Activated T-cell treated with anti-CD3 and anti-CD28 coated beads, Interleukin-2, amount 50 U/mL, for 1 hour (primary cell): ENCODE data around the gene KDELR3.
A peak's percentile ranks its signal among the peaks of the same experiment; 100 is the strongest.

Experiments used
- DNase-seq: peaks from one replicate; pipeline ENCODE4 v3.0.0-alpha.2; 2020

KDELR3 gene

DNA sequence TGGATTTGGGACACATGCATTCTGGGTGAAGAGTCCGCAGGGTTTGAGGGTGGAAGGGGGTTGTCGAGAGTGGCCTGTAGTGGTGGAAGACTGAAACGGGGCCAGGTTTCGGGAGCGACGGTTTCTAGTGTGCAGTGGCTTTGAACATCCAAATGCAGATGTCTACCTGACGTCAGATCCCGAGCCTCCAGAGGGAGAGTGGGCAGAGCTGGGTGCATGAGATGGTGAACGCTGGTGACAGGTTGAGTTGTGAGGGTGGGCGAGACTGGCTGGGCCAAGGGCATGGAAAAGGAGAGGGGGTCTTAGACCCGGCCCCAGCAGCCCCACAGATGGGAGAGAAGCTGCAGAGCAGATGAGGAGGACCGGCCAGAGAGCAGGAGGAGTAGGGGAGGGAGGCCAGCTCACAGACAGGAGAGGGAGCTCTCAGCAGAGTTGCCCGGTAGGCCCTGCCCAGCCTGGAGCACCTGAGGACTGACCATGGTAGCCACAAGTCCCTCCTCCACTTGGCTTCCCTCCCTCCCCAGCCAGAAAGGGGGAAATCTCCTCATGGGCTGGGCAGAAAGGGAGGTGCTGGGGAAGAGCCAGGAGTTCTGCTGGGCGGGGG is 27.0 kb upstream of the KDELR3 start:
- DNase-seq, result no peak

DNA sequence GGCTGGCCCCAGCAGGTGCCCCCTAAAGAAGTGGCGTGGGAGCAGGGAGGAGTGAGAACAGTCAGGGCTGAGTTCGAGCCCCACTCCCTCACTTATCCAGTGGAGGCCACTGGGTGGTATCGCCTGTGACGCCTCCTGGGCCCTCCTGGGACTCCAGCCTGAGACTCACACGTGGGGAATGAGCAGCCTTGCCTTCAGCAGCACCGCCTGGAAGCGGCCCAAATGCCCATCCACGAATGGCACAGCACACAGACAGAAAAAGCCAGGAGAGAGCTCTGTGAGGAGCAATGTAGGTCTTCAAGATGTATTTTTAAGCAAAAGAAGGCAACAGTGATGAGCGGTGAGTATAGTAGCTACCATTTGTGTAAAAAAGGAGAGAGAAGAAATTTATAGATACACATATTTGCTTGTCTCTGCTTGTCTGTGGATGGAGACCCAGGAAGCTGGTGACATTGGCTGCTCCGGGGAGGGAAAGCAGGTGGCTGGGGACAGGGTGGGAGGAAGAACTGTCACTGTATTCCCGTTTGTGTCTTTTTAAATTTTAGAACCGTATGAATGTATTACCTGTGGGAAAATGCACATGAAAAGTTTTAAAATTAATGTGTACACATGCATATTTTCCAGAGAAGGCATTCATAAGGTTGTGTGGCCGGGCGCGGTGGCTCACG is 26.1 kb upstream of the KDELR3 start:
- no peak for DNase-seq

DNA sequence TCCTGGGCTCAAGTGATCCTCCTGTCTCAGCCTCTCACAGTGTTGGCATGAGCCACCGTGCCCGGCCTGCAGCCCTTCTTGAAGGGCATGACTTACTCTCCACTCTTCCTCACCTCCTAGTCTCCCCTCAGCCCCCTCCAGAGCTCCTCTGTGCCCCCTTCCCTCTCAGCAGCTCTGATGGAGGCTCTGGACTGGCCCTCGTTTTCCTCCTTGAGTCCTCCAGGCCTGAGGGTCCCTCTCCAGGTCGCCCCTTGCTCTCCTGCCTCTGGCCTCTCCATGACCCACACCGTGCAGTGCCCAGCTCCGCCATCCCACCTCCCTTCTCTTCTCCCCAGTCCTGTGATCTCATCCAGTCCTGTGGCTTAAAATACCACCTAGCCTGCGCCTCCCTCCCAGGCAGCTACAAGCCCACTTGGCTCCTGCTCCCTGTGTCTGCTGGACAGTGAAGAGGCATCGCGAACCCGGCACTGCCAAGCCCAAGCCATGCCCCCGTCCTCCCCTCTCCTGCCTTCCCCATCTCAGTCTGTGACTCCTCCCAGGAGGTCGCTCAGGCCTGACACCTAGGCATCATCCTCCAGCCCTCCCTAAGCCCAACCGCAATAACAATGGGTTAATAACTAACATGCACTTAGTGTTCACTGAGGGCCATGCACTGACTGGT is 24.8 kb upstream of the KDELR3 start:
- DNase-seq, result no peak

DNA sequence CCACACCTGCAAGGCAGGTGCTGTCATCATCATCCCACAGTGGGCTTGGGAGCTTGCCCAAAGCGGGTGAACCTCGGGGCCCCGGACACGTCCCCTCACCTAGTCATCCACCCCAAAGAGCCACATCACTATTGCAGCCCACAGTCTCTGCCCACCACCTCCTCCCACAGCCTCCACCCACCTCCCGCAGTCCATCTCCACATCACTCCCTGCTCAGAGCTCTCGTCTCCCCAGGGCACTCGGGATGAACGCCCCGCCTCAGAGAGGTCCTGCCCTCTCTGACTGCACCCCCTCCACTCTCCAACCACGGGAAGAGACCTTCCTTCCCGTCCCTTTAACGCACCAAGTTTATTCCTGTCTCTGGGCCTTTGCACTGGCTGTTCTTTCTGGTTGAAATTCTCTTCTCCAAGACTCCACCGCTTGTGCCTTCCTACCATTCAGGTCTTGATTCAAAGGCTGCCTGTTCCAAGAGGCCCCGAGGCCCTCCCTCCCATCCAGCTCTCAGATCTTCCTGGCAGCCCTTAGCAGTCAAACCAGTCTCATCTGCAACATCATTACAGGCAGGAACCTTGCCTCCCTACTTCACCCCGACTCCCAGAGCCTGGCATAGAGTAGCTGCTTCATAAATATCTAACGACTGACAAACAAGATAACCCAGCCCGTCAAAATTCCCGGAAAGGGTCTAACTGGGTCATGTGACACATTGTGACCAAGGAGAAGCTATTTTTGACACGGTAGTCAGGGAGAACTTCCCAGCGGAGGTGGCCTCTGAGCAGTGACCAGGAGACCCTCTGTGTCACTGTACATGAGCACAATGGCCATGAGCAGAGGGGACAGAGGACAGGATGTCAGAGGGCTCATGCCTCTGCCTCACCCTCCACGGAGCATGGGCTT is 24.0 kb upstream of the KDELR3 start:
- no peak for DNase-seq

DNA sequence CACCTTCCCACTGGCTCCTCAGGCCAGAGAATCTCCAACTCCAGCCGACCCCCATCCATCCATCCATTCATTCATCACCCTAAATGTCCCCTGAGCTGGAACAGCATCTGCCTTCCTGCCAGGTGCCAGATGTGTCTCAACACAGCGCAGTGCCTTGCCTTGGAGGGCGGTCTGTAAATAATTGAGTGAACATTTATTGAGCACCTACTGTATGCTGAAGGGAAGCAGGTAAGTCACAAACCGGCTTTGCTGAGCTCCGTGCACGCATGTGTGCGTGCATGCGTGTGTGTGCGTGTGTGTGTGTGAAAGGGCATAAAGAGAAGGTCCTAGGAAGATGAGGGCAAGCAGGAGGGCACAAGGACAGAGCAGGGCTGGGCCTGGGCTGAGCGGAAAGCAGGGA is 23.1 kb upstream of the KDELR3 start:
- no peak for DNase-seq

DNA sequence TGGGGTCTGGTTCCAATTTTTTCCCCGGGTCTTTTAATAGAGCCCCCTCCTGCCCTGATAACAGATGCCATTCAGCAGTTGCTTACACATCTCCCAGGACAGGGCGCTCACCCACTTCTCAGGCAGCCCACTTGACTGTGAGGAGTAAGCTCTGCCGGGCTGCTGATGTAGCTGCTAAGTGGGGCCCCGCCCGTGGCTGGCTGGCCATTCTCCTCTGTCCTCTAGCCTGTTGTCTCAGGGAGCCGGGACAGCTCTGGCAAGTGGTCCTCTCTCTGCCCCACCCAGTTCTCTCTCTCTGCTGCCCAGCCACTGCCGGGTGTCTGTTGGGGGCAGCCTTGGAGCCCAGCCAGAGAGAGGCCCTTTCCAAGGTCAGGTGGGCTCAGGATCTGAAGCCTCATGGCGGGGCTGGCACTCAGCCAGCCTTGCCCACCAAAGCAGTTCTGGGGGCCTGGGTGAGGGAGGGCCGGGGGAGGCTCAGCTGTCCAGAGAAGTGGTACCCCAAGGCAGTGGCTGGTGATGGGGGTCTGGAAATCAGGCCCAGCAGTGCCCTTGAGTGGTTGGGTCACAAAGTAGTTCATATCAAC is 21.8 kb upstream of the KDELR3 start:
- no peak for DNase-seq

DNA sequence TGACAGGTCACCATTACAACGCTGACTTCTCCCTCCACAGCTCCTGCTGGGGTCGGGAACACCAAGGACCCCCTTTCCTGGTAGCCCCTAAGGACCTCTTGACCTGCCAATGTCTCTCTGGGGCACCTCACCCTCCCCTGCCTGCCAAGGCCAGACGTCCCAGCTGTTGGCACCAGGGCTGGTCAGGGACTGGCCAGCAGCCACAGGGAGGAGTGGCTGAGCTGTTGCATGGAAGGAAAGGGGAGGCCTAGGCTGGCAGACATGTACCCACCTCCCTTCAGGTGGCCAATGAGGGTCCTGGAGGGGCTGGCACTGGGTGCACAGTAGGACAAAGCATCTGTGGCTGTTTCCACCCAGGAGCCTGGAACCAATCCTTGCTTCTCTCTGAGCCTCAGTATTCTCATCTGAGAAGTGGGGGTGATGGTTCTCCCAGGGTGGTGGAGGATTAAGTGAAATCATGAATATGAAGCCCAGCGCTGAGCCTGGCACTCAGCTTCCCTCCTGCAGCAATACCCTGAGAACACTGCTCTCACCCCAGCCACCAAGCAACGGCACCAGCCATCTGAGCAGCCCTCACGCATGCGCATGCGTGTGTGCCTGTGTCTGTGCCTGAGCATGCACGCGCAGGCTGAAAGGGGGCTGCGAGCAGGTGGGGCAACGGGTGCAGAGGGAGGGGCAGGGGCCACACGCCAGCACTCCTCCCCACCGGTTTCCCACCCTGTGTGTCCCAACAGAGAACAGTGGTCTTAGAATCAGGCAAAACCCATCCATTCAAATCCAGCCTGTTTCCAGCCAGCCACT is 18.8 kb upstream of the KDELR3 start:
- DNase-seq, result no peak

DNA sequence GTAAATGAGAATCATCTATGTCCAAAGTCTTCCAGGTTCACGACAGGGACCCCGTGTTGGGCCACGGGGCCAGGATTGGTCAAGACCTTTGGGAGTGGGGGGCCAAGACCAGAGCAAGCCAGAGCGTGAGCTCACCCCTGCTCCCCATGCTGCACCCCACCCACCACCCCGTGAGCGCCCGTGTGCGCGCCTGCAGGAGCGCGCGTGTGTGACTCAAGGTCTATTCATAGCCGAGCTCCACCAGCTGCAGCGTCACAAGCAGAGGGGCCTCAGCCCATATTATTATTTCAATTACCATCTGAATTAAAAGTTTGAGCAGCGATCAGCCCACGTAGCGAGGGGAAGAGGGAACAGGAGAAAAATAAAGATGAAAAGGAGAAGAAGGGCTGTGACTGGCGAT is 18.1 kb upstream of the KDELR3 start:
- DNase-seq, result no peak

DNA sequence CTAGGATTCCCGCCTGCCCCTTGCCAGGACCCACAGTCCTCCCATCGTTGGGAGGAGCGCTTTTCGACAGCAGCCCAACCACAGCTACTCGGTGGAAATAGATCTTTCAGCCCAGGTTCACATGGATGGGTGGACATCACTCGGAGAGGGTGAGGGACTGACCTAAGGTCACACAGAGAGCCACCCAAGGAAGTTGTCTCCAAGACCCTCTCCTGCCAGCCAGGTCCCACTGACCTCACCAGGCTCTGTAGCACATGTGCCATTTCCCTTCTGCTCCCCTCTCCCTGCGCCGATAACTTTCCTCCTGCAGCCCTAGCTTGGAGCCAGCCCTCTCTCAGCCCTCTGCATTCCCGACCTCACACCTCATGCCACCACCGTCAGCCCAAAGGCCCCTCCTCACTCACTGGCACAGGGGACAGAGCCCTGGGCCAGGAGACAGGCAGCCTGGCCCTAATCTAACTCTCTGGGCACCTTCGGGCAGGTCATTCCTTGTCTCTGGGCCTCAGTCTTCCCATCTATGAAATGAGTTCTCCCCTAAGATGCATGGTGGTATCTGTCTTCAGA is 17.6 kb upstream of the KDELR3 start:
- DNase-seq, result no peak

DNA sequence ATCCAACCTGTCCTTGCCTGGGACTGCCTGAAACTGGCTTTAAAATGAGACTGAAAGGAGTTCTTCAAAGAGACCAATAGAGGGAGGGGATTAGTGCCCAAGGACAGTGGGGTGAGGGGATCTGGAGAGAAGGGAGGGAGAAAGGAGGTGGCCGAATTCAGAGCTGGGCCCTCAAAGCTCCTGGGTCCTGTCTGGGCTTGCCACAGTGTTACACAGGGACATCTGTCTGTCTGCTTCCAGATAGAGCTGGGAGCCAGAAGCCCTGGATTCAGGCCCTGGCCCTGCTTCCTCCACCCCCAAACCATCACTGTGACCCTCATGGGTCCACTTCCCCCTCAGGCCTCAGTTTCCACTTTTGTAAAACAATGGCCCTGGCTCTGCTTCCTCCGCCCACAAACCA is 16.5 kb upstream of the KDELR3 start:
- DNase-seq, result no peak

DNA sequence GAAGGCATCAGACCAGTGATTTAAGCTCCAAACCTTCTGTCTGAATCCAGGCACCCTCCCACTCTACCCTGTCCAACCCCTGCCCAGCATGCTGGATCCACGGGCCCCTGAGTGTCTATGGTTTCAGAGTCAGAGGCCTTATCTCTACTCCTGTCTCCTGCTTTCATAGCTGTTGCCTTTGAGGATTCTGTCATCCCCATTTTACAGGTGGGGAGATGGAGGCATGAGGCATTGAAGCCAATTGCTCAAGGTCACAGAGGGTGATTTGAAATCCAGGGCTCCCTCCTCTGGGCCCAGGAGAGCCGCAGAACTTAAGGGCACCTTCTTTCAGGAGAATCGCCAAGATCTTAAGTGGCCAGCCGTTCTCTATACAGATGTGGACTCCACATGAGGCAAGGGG is 16.0 kb upstream of the KDELR3 start:
- no peak for DNase-seq

DNA sequence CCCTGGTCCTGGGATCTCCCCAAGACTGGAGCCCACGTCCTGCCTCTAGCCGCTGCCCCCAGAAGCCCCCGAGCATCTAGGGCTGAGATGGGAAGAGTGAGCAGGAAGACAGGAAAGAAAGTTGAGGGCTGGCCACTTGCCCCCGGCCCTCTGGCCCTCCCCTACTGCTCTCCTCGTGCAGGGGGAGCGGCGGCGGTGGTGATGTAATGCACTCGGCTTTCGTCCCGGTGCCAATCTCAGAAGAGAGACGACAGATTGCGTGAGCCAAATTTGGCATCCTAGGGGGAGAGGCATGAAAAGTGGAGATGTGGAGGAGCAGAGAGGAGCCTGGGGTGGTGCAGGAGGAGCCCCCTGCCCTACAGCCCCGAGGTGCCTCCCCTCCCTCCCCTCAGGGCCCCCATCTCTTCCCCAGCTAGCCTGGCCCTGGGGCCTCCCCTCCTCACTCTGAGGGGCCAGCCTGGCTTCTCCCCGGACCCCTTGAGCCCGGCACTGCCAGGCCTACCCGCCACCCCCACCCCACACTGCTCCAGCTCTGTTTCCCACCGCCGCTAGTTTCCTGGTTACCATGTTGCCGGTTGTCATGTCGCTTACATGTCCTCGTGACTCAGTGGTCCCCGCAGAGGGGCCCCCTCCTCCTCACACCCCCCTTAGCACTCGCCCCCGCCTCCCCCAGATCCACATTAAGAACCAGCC is 15.4 kb upstream of the KDELR3 start:
- no peak for DNase-seq

DNA sequence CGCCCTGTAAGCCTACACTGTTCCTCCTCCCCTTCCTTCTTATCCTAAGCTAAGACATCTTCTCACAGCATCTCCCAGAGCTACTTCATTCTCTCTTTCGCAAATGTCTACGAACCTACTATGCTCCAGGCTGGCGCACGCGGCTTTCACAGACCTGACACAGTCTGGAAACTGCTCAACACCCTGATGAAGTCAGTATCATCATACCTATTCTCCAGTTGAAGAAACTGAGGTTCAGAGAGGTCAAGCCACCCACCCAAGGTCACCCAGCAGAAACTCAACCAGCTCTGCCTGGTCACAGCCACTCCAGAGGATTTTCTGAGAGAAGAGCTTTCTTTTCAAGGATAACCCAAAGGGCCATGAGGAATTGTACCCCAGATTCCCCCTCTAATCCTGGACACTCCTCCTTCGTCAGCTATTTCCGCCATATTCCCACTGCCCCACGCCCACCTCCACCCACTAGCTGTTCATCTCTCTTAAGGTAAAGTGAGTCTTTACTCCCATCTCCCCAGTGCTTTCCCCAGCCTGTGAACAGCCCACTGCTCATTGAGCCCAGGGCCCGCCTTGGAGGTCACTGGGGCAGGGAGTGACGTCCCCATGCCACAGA is 14.7 kb upstream of the KDELR3 start:
- no peak for DNase-seq

DNA sequence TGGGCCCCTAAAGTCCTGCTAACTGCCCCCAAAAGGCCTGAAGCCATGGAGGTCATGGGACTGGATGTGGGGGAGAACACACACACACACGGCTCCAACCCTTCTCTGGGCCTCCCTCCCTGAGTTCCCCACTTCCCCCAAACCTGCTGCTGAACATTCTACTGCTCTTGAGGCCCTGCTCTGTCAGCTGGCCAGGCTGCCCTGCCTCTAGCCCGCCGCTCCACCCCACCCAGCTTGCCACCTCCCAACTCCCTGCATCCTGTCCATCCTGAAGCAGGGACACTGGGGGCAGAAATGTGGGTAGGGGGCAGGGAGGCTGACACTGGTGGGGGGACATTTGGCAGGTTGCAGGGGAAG is 13.9 kb upstream of the KDELR3 start:
- no peak for DNase-seq

DNA sequence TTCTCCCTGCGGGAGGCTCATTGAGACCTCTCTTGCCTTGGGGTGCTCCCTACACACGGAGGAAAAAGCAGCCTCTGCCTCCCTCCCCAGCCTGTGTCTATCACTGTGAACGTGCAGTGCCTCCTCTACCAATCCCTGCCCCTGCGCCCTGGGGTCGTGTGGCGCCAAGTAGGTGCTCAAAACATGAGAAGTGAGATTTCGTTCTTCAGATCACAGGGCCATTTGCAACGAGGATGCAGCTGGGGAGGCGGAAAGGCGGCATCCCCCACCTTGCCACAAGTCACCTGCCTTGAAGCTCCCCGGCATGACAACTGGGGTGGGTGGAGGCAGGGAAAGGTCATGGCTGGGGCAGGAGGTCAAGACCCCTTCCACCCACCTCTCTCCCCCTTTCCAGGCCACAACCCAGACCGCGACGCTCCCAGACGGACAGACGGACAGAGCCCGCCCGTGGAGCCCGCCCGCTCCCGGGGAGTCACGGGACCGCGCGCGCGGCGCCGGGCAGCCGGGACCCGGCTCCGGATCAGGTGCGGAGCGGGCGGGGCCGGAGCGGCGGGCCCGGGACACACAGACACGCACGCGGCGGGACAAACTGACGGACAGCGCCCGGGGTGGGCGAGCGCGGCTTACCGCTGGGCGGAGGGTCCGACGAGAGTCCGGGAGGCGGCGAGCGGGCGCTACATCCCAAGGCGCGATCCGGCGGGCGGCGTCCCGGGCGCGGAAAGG is 13.4 kb upstream of the KDELR3 start:
- DNase-seq, result peak; percentile 33

DNA sequence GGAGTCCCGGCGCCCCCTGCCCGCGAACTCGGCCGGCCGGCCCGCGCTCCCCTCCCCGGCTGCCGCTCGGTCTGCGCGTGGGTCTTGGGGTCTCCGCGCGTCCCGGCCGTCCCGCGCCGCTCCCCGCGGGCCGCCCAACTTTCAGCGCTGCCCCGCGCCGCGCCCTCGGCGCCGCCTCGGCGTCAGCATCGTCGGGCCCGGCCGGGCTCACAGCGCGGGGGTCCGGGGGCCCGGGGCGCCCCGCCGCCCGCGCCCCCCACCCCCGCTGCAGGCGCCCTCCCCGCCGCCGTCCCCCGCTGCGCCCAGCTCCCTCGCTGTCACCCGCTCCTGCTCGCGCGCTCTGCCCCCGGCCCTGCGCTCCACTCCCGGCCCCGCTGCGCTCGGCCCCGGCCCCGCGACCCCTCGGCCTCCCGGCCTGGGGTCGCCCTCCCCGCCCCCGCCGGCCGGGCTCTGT is 12.8 kb upstream of the KDELR3 start, which contains the start of gene KCNJ4:
KCNJ4 (minus strand) TSS at position 124 of the 454 bp plus-strand sequence. CDS start 27,067 bp downstream, outside the sequence.
- DNase-seq, result no peak

DNA sequence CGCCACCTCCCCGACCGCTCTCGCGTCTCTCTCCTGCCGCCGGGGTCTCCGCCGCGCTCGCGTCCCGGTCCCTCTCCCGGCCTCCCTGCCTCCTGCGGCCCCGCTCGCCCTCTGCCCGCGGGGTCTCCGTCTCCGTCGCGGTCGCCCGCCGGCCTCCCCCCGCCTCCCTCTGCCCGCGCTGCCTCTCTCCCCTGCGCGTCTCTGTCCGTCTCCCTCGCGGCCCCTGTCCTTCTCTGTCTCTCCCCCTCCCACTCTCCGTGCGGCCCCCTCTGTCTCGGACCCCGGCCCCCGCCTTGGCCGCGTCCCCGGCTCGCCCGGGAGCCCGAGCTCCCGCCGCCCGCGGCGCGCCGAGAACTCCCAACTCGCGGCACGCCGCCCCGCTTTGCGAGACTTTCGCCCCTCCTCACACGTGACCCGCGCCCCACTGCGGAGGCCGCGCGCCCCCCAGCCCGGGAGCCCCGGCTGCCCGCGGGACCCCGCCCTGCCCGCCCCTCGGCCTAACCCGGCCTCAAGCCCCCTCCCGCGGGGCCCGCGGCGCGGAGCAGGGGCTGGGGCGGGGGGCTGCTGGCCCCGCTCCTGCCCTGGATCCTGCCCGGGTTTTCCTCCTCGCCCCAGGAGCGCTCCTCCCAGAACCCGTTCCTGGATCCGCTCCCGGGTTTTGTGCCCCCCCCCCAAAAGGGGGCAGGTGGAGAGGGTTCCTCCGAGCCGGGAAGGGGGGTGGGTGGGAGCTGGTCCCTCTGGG is 12.2 kb upstream of the KDELR3 start:
- DNase-seq, result peak; percentile 33

DNA sequence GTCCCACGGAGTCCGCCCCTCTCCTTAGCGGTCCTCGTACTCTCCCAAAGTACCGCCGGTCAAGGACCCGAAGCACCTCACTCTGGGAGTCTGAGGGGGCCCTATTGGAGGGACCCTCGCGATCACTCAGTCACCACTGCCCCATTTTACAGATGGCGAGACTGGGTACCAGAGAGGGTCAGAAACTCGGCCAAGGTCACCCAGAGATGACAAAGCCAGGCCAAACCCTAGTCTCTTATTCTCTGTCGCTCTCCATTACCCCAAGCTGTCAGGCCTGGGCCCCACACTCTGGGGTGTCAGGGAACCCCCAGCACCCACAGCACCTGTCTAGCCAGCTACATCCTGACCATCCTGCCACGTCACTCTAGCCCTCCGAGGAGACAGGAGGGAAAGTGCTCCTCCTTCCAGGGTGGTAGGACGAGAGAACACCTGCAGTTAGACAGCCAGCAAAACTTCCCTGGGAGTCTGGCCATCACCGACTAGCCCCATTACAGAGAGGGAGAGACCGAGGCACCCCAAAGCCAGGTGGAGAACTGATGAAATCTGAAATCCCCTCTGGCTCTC is 11.5 kb upstream of the KDELR3 start:
- DNase-seq, result no peak
